GM18951 (cell line): Measurements from ENCODE around the gene ELOVL6.
A peak's percentile ranks its signal among the peaks of the same experiment; 100 is the strongest.

Experiments used
- POLR2A ChIP-seq: IDR thresholded peaks from 4 replicates; pipeline ENCODE4 v1.6.1; 2011; ENCODE audit warnings: mild to moderate bottlenecking; ENCODE audit not compliant: insufficient read length, insufficient read depth; ENCODE audit errors: extremely low read depth
- in situ Hi-C: fragments of 300-500 bp; cut with MboI; formaldehyde crosslinking; loops from one replicate; pipeline ENCODE4 v1.12.0; 2022; ENCODE audit warnings: low sequenced_read_pairs, mixed read lengths, inconsistent platforms; ENCODE audit not compliant: unreplicated experiment

ELOVL6 gene

GRCh38 chr4:110211007-110211769, 12.8 kb upstream of the ELOVL6 start:
- no peak for TF ChIP-seq POLR2A
- in situ Hi-C loops: loop anchor here (25.0 kb wide), 1 partner anchor 301 kb away; no protein-coding TSS in a partner anchor

GRCh38 chr4:110208419-110208818, 10.0 kb upstream of the ELOVL6 start:
- in situ Hi-C loops: loop anchor here (10.0 to 25.0 kb wide), 2 partner anchors 154 to 304 kb away; no protein-coding TSS in a partner anchor
- no peak for TF ChIP-seq POLR2A

- in situ Hi-C loops: loop anchor here (10.0 to 25.0 kb wide), 2 partner anchors 152 to 305 kb away; no protein-coding TSS in a partner anchor
- no peak for TF ChIP-seq POLR2A
These were observed 8.8 kb upstream of the ELOVL6 start for GRCh38 chr4:110207233-110207632.

GRCh38 chr4:110202024-110202423, 3.6 kb upstream of the ELOVL6 start:
- in situ Hi-C loops: loop anchor here (10.0 to 25.0 kb wide), 2 partner anchors 147 to 310 kb away; no protein-coding TSS in a partner anchor
- no peak for TF ChIP-seq POLR2A

GRCh38 chr4:110201502-110201901, 3.1 kb upstream of the ELOVL6 start:
- TF ChIP-seq POLR2A: no peak
- in situ Hi-C loops: loop anchor here (10.0 to 25.0 kb wide), 2 partner anchors 147 to 311 kb away; no protein-coding TSS in a partner anchor

- TF ChIP-seq POLR2A: no peak
- in situ Hi-C loops: loop anchor here (10.0 to 25.0 kb wide), 2 partner anchors 146 to 312 kb away; no protein-coding TSS in a partner anchor
These were observed 2.3 kb upstream of the ELOVL6 start for GRCh38 chr4:110200689-110201088.

GRCh38 chr4:110198049-110198434, 373 bp downstream of the ELOVL6 start:
- no peak for TF ChIP-seq POLR2A
- in situ Hi-C loops: no loop called here

GRCh38 chr4:110197529-110198042, 829 bp downstream of the ELOVL6 start:
- TF ChIP-seq POLR2A: peak; percentile 58
- in situ Hi-C loops: no loop called here

GRCh38 chr4:110196871-110197528, 1.4 kb downstream of the ELOVL6 start:
- peak; percentile 65 for TF ChIP-seq POLR2A
- in situ Hi-C loops: no loop called here

- in situ Hi-C loops: no loop called here
These were observed 2.1 kb downstream of the ELOVL6 start for GRCh38 chr4:110196206-110196870.

GRCh38 chr4:110195561-110196205, 2.7 kb downstream of the ELOVL6 start:
- no peak for TF ChIP-seq POLR2A
- in situ Hi-C loops: no loop called here

More at GRCh38 chr4:110196206-110196870, 2.1 kb downstream of the ELOVL6 start:
- peak; percentile 59 for TF ChIP-seq POLR2A
